GM21381 (cell line): ENCODE measurements around the gene ENPP6.

Experiments used
- ATAC-seq: cut with Tn5 transposase; IDR thresholded peaks from one replicate; pipeline ENCODE4 v1.9.1; 2021; ENCODE audit warnings: mild to moderate bottlenecking, moderate library complexity; ENCODE audit not compliant: unreplicated experiment

ENPP6 gene

GRCh38 chr4:184217634-184218033 lies at the start of gene ENPP6:
ENPP6 (minus strand) TSS chr4:184217873; CDS start chr4:184217819, 54 bp downstream.
- no peak for ATAC-seq

DNA sequence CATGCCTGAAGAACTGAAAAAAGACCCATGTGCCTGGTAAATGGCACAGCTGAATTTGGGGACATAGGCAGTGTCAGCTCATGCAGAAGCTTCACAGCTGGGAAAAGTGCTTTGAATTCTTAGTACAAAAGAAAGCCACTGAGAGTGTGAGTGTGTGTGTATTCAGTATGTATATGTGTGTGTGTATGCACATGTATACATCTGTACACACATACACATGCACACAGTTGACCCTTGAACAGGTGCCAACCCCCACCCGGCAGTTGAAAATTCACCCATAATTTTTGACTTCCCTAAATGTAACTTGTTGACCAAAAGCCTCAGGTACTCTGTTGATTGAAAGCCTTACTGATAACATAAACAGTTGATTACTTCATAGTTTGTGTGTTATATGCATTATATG lies 49.5 kb upstream of the ENPP6 start:
- ATAC-seq = no peak

DNA sequence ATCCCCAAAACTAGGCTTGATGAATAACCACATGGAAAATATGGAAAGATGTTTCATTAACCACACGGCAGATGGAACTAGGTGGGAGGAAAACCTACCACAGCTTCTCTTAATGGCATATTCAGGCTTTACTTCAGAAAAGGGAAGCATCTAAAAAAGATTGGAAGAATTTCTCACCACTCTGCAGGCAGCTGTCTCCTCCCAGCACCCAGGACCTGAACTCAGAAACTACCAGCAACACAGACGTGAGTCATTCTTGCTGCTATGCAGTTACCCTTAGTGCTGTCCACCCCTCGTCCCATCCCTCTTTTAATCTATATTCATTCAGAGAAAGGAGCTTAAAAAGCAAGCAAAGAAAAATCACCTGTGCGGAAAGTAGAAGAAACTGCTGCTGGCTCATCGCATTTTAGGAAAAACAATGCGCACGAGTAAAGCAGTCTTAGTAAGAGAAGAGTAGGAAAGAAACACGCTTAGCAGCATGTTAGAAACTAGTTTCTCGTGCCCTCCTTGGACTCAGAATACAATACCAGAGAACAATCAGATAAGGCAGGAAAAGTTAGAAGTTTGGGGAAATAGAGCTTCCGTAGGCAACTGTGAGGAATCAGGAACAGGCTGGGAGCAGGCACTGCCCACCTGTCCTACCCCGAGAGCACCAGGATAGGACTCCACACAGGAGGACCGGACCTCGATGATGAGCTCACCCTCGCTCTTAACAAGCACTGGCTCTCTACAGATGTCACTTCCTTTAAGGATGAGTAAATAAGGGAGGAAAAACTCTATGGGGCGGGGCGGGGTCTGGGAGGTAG lies 48.1 kb upstream of the ENPP6 start:
- ATAC-seq = no peak

DNA sequence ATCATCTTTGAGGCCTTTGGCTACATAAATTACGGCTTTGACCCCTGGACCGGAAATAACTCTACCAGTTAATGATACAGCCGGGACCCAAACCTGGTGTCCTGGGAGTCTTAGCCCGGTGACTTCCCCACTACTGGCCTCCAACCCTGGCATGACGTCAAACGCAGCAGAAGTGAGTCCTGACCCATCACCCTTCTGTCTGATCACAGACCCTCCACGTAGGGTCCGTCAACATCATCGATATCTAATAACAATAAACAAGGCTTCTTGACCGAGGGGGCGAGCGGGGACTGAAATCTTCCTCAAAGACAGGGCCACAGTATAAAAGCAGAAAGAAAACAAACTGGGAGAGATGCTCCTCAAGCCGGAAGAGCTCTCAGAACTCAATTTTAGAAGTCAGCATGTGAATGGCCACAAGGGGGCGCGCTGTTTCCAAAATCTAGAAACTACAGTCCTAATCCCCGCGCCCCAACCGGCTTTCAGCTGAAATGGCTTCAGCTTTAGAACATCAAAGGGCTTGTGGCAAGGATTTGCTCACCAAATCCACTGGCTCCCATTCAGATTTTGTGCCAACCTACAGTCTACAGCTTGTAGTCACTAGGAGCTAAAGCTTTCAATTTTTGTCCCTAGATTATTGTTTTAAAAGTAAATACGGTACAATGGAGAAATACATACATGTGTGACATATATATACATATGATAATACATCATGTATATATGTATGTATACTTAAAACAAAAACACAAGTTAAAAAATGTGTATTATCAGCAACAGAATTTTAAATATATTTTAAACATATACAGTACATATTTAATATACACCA lies 46.4 kb upstream of the ENPP6 start:
- ATAC-seq = peak; percentile 27

- ATAC-seq = no peak
These were observed 45.8 kb upstream of the ENPP6 start for GRCh38 chr4:184263461-184263860.

DNA sequence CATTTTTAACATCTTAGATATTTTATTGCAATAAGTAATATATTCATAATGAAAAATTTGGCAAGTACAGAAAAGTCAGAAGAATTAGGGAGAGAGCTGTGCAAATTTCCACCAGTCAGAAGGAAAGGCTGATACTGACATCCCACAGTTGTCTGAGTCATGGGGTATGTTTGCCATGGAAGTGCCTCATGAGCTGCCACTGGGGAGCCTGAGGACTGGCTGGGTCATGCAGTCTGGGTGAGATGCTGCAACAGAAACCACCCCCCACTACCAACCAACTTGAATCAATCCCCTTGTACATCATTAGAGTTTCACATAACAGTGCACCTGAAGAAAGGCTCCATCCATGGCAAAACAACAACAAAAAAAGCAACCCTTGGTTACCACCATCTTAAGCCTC lies 45.2 kb upstream of the ENPP6 start:
- no peak for ATAC-seq

GRCh38 chr4:184261246-184261645 lies 43.6 kb upstream of the ENPP6 start:
- ATAC-seq = no peak

GRCh38 chr4:184259866-184260265 lies 42.2 kb upstream of the ENPP6 start:
- no peak for ATAC-seq

DNA sequence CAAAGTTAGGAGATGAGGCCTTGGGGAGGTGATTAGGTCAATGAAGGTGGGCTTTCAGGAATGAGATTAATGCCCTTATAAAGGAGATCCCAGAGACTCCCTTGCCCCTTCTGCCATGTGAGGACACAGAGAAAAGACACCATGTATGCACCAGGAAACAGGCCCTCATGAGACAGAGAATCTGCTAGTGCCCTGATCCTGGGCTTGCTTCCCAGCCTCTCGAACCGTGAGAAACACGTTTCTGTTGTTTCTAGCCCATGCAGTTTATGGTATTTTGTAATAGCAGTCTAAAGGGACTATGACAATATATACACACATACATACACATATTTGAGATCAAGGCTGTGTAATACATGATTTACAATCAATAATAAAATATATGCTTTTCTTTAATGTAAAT lies 41.4 kb upstream of the ENPP6 start:
- no peak for ATAC-seq

DNA sequence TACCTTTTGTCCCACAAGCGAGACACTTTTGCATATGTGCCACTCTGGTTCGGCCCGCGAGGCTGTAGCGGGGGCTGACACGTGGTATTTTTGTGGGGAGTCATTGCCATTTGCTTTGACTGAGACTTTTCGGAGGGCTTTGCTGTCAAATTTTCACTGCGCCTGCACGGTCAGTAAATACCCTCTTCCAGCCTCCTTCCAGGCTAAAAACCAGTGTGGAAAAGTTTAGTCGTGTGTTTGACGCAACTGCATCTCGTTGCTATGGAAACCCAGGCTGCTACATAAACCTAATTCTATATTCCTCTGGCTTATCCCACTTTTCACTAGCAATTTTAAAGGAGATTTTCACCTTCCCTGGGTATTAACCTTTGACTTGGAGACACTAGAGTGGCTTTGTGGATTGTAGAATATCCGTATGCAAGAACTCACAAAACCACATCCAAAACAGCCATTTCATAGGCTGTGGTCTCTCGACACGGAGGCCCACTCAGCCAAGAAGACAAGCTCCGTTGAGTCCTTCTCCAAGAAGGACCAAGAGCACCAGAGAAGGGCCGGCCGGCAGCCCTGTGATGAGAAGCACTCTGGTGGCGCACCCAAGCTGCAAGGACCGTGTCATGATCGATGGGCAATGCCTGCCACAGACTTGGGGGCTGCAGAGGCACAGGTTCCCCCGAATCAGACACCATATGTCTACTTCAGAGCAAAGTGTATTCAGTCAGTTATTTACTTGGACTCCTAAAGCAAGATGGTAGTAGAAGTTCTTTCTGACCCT lies 38.4 kb upstream of the ENPP6 start:
- ATAC-seq = no peak

DNA sequence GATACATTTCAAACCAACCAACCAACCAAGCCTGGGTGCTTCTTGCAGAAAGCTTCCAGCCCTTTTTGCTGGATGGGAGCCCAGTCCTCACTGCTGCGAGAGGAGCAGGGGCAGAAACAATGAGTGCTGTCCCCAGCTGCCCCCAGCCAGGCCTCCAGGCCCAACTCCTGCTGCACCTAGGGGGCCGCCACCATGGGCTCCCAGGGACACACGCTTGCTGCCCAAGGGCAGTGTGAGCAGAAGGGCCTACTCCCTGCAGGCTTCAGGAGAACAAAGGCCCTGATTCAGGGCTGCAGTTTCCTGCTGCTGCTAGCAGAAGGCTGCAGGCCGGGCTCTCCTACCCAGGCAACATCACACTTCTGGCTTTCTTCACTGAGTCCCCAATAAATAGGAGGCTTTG lies 37.7 kb upstream of the ENPP6 start:
- no peak for ATAC-seq

DNA sequence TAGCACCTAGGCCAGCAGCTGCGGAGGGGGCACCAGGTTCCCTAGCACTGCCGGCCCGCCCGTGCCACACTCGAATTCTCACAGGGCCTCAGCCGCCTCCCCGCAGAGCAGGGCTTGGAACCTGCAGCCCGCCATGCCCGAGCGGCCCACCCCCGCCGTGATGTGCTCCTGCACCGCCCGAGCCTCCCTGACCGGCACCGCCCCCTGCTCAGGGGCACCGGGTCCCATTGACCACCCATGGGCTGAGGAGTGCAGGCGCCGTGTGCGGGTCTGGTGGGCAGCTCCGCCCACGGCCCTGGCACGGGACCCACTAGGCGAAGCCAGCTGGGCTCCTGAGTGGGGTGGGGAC lies 35.4 kb upstream of the ENPP6 start:
- no peak for ATAC-seq

DNA sequence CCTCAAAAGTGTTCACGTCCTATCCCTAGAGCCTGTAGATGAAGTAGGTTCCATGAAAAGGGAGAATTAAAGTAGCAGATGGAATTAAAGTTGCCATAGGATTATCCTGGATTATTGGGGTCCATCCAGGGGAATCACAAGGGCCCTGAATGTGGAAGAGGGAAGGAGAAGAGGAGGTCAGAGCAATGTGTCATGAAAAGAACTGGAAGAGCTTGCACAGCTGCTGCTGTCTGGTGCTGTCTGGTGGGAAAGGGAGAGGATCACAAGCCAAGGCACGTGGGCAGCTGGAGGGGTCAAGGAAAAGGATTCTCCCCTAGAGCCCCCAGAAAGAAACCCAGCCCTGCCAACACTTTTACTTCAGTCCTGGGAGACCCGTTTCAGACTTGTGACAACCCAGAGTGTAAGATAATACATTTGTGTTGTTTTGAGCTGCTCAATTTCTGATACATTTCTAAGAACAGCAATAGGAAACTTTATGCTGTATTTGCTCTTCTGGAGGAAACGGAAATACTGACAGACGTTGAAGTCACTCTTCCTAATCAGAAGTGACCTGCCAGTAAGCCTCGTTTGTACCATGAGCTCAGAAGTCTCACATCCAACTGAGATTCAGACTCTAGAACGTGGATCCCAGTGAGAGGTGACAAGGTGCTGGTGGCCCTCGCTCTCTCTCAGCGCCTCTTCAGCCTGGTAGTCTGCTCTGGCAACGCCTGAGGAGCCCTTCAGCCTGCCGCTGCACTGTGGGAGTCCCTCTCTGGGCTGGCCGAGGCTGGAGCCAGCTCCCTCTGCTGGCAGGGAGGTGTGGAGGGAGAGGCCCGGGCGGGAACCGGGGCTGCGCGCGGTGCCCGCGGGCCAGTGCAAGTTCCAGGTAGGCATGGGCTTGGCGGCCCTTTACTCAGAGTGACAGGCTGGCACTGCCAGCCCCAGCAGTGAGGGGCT lies 34.7 kb upstream of the ENPP6 start:
- no peak for ATAC-seq

DNA sequence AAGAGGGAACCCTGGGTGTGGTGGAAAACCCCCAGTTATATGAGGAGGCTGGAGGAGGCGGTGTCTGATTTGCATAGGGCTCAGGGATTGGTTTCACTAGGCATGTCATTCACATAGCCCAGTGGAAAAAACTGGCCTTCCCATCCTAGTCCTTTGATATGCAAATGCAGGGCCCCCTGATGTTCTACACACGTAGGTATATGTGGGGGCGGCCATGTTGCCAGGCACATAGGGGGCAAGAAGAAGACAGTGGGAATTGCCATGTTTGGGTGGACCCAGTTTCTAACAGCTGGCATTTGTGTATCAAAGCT lies 34.0 kb upstream of the ENPP6 start:
- no peak for ATAC-seq

DNA sequence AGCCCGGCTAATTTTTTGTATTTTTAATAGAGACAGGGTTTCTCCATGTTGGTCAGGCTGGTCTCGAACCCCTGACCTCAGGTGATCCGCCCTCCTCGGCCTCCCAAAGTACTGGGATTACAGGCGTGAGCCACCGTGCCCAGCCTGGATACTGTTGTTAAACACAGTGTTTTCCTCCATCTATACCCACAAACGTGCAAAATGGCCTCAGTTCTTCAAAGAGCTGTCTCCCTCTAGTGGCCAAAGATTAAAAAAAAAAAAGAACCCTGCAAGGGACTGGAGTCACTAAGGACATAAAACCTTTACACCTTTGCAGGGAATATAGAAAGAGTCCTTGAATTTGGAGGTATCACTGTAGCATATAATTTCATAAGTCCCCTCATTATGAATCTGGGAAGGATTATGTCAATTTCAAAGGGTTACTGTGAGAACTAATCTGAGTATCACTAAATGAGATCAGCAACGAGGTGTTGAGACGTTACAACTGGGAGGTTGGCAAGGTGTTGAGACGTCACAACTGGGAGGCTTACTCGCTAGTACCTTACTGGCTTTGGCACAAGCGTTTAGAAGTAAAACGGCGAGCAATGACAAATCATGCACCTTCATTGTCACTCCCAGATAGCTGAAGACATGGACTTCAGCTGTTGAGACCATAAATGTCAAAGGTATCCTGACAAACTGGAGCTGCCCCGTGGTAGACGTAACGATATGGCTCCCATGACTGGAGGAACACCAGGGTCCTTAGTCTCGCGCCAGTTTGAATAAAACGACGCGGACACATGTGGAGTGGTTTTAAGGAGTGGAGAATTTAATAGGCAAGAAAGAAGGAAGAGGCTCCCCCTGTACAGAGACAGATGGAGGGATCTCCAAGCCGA lies 33.4 kb upstream of the ENPP6 start:
- peak; percentile 82 for ATAC-seq

GRCh38 chr4:184248216-184248615 lies 30.5 kb upstream of the ENPP6 start:
- ATAC-seq = no peak

- no peak for ATAC-seq
These were observed 29.7 kb upstream of the ENPP6 start for GRCh38 chr4:184247421-184247820.

DNA sequence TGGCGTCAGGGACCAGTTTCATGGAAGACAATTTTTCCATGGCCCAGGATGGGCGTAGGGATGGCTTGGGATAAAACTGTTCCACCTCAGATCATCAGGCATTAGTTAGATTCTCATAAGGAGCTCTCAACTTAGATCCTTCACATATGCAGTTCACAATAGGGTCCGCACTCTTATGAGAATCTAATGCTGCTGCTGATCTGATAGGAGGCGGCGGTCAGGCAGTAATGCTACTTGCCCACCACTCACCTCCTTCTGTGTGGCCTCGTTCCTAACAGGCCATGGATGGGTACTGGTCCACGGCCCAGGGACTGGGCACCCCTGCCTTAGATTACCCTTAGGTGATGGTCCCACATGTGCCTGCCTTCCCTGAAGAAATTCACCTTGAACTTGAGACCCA lies 28.8 kb upstream of the ENPP6 start:
- ATAC-seq = no peak

- no peak for ATAC-seq
These were observed 20.5 kb upstream of the ENPP6 start for GRCh38 chr4:184238072-184238745.
